ENCODE measurements around the gene GRIN1.
A peak's percentile ranks its signal among the peaks of the same experiment; 100 is the strongest.

The GRIN1 gene

GRCh38 chr9:137138722-137139467 is at the start of gene GRIN1:
GRIN1 (plus strand) TSS chr9:137139154; CDS start chr9:137139487, 333 bp downstream.
- no peak for DNase-seq

GRCh38 chr9:137089232-137089947 is 49.6 kb upstream of the GRIN1 start:
- DNase-seq: no peak

GRCh38 chr9:137095664-137096517 is 43.1 kb upstream of the GRIN1 start:
- DNase-seq: peak; percentile 28 to 49

GRCh38 chr9:137096785-137097546 is 42.0 kb upstream of the GRIN1 start:
- no peak for DNase-seq

- DNase-seq: no peak
Measured at GRCh38 chr9:137097761-137098462, 41.0 kb upstream of the GRIN1 start.

- DNase-seq: no peak
Measured at GRCh38 chr9:137099231-137099630, 39.7 kb upstream of the GRIN1 start.

GRCh38 chr9:137103206-137103999 is 35.6 kb upstream of the GRIN1 start:
- DNase-seq: no peak

GRCh38 chr9:137105814-137106661 is 32.9 kb upstream of the GRIN1 start:
- no peak for DNase-seq

GRCh38 chr9:137106662-137107250 is 32.2 kb upstream of the GRIN1 start:
- no peak for DNase-seq

GRCh38 chr9:137107312-137107921 is 31.5 kb upstream of the GRIN1 start:
- no peak for DNase-seq

GRCh38 chr9:137107982-137108381 is 31.0 kb upstream of the GRIN1 start:
- no peak for DNase-seq

- DNase-seq: no peak
Measured at GRCh38 chr9:137108608-137109249, 30.2 kb upstream of the GRIN1 start.

GRCh38 chr9:137109250-137110146 is 29.5 kb upstream of the GRIN1 start:
- no peak for DNase-seq

- DNase-seq: no peak
Measured at GRCh38 chr9:137110147-137110910, 28.6 kb upstream of the GRIN1 start.

- DNase-seq: no peak
Measured at GRCh38 chr9:137110911-137111787, 27.8 kb upstream of the GRIN1 start.
